Adrenal gland (tissue), 12 donors: Measurements from ENCODE around the gene PRAF2. TPM values are rescaled to one million over a fixed set of nuclear protein-coding genes. Genes with fewer than 3 reads are reported as not detected.

Source experiments
- DNase-seq, 7 donors: peaks; one replicate each; pipeline ENCODE4 v3.0.0-alpha.2; 2019 to 2020
- H3K27ac ChIP-seq, 5 donors: fragments of 200-600 bp; sonication (generic) in 4 of 5; 1 replicate in 3 of 5; 2 replicates in 2 of 5; pipeline versions ENCODE4 v1.5.1 to v1.8.0; 2016 to 2020; ENCODE audit warnings: mild to moderate bottlenecking in 1 of 5
- H3K27me3 ChIP-seq: fragments of 200-600 bp; 2 replicates; pipeline ENCODE4 v1.8.0; 2021
- H3K36me3 ChIP-seq, 2 donors: fragments of 200-600 bp; replicated peaks in 1 of 2; 1 replicate in 1 of 2; 2 replicates in 1 of 2; pipeline versions ENCODE4 v1.5.1 to v1.8.0; 2018 to 2022
- H3K4me1 ChIP-seq, 2 donors: fragments of 200-600 bp; replicated peaks in 1 of 2; 1 replicate in 1 of 2; 2 replicates in 1 of 2; pipeline versions ENCODE4 v1.5.1 to v1.8.0; 2018 to 2021
- H3K4me3 ChIP-seq, 4 donors: fragments of 200-600 bp; sonication (generic) in 3 of 4; one replicate each; pipeline ENCODE4 v1.5.1; 2016 to 2018
- H3K9me3 ChIP-seq, 3 donors: fragments of 200-600 bp; sonication (generic) in 1 of 3; replicated peaks in 1 of 3; 1 replicate in 2 of 3; 2 replicates in 1 of 3; pipeline versions ENCODE4 v1.5.1 to v1.8.0; 2016 to 2021
- POLR2A ChIP-seq, 2 donors: fragments of 450-650 bp; IDR thresholded peaks; one replicate each; pipeline ENCODE4 v1.6.1; 2017; ENCODE audit warnings: antibody characterized with exemption in 2 of 2, mild to moderate bottlenecking in 2 of 2, moderate library complexity in 1 of 2
- WGBS, 4 donors: extraction: QIAGEN DNeasy Blood & Tissue Kit in 2 of 4; methylation state at CpG; one replicate each; pipeline versions ENCODE4 v1.1.5 to v1.1.7; 2013 to 2017; 5-methylcytosine and 5-hydroxymethylcytosine counted together
- intact Hi-C, 2 donors: fragments of 100-400 bp; cut with DNase I; formaldehyde crosslinking; loops; one replicate each; pipeline versions ENCODE4 v1.14.1 to v1.15.0; 2022 to 2023
- polyA plus RNA-seq, 3 donors: library from polyadenylated mRNA; stranded (reverse); fragments of 200-250 nt in 2 of 3; fragments of 350-450 nt in 1 of 3; fragmentation: Illumina TruSeq in 1 of 3; extraction: RNeasy Lipid Tissue Mini Kit (QIAGEN cat#74804) in 1 of 3; gene quantifications; one replicate each; pipeline ENCODE4 v1.2.3, GENCODE V29; 2013 to 2014
- total RNA-seq, 9 donors: library from RNA; depleted of rRNA in 4 of 9; stranded (reverse); fragments of >200 nt in 4 of 9; fragments of 120-200 nt in 1 of 9; fragmentation: NEBNext Ultra II Directional in 1 of 9; extraction: Animal tissue kit (Norgen Biotek cat#: 25700) in 1 of 9; gene quantifications; one replicate each; pipeline versions ENCODE4 v1.1.0 to v1.2.4, GENCODE V29; 2013 to 2023
- TF ChIP-seq, protein P1 (sequence below), 6 experiments: fragments of 450-650 bp in 4 of 6; fragments of 200-600 bp in 2 of 6; sonication (generic) in 1 of 6; IDR thresholded peaks; 1 replicate in 5 of 6; 2 replicates in 1 of 6; pipeline versions ENCODE4 v1.5.1 to v1.8.0; 2016 to 2021; ENCODE audit warnings: antibody characterized with exemption in 6 of 6, mild to moderate bottlenecking in 2 of 6, moderate library complexity in 1 of 6
- donor health status: healthy with polysubstance abuse.
- donor health status: Bipolar disorder and iron deficiency.
- donor health status: DM: yes; HTN: yes; CAD: no.
- donor health status: DM: no; HTN: no; CAD: no.
- donor health status: DM: no; HTN: no; CAD: no.
- donor health status: DM: yes; HTN: yes; CAD: no.

Gene PRAF2
- total and polyA plus RNA-seq, 12 donors = 9.7 to 100 (median 37.3) TPM

- H3K4me3 ChIP-seq = no peak overlapping the region
- DNase-seq = no peak
- H3K27ac ChIP-seq = no peak overlapping the region
- H3K36me3 ChIP-seq = peaks cover 0 to 30% of the 10 kb centered on the region in 2 donors
- 56 to 80% (median 63%) methylated on average over 3 to 6 of the region's 6 CpGs for WGBS, 4 donors
- no peaks in the 10 kb centered on the region for H3K27me3 ChIP-seq
- no peaks in the 10 kb centered on the region for H3K9me3 ChIP-seq
- no peak for TF ChIP-seq POLR2A (IDR thresholded peaks at IDR 0.05)
- TF ChIP-seq, protein P1, sequence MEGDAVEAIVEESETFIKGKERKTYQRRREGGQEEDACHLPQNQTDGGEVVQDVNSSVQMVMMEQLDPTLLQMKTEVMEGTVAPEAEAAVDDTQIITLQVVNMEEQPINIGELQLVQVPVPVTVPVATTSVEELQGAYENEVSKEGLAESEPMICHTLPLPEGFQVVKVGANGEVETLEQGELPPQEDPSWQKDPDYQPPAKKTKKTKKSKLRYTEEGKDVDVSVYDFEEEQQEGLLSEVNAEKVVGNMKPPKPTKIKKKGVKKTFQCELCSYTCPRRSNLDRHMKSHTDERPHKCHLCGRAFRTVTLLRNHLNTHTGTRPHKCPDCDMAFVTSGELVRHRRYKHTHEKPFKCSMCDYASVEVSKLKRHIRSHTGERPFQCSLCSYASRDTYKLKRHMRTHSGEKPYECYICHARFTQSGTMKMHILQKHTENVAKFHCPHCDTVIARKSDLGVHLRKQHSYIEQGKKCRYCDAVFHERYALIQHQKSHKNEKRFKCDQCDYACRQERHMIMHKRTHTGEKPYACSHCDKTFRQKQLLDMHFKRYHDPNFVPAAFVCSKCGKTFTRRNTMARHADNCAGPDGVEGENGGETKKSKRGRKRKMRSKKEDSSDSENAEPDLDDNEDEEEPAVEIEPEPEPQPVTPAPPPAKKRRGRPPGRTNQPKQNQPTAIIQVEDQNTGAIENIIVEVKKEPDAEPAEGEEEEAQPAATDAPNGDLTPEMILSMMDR (IDR thresholded peaks at IDR 0.05) = no peak
- H3K4me1 ChIP-seq = no peaks in the 10 kb centered on the region
- intact Hi-C loops = no loop called here
Measured at GRCh38 chrX:49117581-49117980, 43.8 kb upstream of the PRAF2 start.

- intact Hi-C loops = no loop called here
- no peaks in the 10 kb centered on the region for H3K9me3 ChIP-seq
- no peak for DNase-seq
- no peaks in the 10 kb centered on the region for H3K4me1 ChIP-seq
- H3K27ac ChIP-seq = no peak overlapping the region
- H3K27me3 ChIP-seq = no peaks in the 10 kb centered on the region
- H3K36me3 ChIP-seq = peaks cover 0 to 32% of the 10 kb centered on the region in 2 donors
- 78 to 100% (median 86%) methylated on average over 1 to 5 of the region's 5 CpGs for WGBS, 4 donors
- no peak for TF ChIP-seq POLR2A (IDR thresholded peaks at IDR 0.05)
- H3K4me3 ChIP-seq = no peak overlapping the region
Measured at GRCh38 chrX:49116716-49117115, 42.9 kb upstream of the PRAF2 start.

DNA sequence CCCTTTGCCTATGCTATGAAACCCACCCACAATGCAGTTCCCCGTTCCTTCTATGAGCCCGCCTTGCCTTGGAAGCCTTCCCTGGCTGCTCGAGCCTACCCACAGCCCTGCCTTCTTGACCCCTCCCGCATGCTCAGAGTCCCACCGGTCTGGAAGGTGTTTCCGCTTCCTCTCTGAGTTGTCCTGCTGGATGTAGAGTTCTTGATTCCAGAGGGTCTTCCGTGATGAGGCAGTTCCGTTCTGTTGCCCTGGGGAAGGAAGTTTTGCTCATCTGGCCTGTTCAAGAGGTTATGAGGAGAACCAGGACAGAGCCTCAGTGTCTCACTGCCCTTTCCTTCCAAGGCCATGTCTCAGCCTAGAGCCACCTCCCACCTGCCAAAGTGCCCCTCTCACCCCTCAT lies 42.3 kb upstream of the PRAF2 start:
- no peak overlapping the region for H3K27ac ChIP-seq
- TF ChIP-seq, protein P1 (IDR thresholded peaks at IDR 0.05) = no peak
- TF ChIP-seq POLR2A (IDR thresholded peaks at IDR 0.05) = no peak
- no peaks in the 10 kb centered on the region for H3K4me1 ChIP-seq
- 80 to 83% (median 83%) methylated on average over 8 of the region's 8 CpGs; no CpG with 5 or more reads in 1 of the 4 donors for WGBS, 4 donors
- no peaks in the 10 kb centered on the region for H3K27me3 ChIP-seq
- intact Hi-C loops = no loop called here
- DNase-seq = no peak
- H3K4me3 ChIP-seq = no peak overlapping the region
- peaks cover 0 to 32% of the 10 kb centered on the region in 2 donors for H3K36me3 ChIP-seq
- no peaks in the 10 kb centered on the region for H3K9me3 ChIP-seq

DNA sequence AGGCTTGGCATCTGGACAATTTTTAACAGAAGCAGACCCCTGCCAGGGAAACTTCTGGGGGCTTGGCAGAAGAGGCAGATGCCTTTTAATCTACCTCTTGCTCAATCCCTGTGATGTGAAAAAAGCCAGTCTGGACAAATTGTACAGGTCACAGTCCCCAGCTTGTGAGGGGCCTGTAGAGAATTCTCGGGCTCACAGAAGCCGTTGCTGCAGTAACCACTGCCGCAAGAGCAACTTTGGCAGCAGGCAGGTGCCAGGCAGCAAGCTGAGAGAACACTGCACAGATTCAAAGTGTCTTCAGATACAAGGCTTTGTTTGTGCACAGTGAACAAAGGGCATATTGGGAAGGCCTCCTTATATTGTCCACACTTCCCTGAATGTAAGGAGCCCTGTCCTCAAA lies 38.0 kb upstream of the PRAF2 start:
- TF ChIP-seq, protein P1 (IDR thresholded peaks at IDR 0.05) = no peak
- TF ChIP-seq POLR2A (IDR thresholded peaks at IDR 0.05) = no peak
- intact Hi-C loops = no loop called here
- Histone ChIP-seq H3K27ac (no peak overlapping the region), H3K27me3 (no peaks in the 10 kb centered on the region), H3K4me3 (no peak overlapping the region), H3K9me3 (no peaks in the 10 kb centered on the region), H3K4me1 (no peaks in the 10 kb centered on the region), H3K36me3 (peaks cover 0 to 18% of the 10 kb centered on the region in 2 donors)
- peak in 1 of 7 donors; percentile 5 for DNase-seq
- 76 to 81% (median 79%) methylated on average over 3 of the region's 3 CpGs; no CpG with 5 or more reads in 1 of the 4 donors for WGBS, 4 donors

DNA sequence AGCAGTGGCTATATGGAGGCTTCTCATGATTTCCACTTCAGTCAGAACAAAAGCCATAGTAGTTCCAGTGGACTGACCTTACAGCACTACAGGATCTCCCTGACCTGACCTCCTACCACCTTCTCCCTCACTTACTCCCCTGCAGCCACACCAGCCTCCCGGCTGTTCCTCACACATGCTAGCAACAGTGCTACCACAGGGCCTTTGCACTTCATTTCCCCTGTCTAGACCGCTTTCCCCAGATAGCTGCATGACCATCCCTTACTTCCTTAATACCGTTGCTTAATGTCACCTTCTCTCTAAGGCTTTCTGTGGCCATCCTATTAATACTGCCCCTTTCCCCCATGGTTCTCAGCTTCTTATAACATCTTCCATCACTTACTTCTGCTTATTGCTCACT lies 36.6 kb upstream of the PRAF2 start:
- intact Hi-C loops = no loop called here
- no peak for TF ChIP-seq POLR2A (IDR thresholded peaks at IDR 0.05)
- TF ChIP-seq, protein P1 (IDR thresholded peaks at IDR 0.05) = no peak
- no peaks in the 10 kb centered on the region for H3K9me3 ChIP-seq
- H3K4me1 ChIP-seq = no peaks in the 10 kb centered on the region
- H3K4me3 ChIP-seq = no peak overlapping the region
- H3K27me3 ChIP-seq = no peaks in the 10 kb centered on the region
- WGBS, 4 donors = 84 to 91% (median 88%) methylated on average over 3 of the region's 3 CpGs
- no peak overlapping the region for H3K27ac ChIP-seq
- H3K36me3 ChIP-seq = peaks cover 0 to 15% of the 10 kb centered on the region in 2 donors
- no peak for DNase-seq
